HFFc6 (cell line): ENCODE data around the gene FBXL17. TPM values are rescaled to one million over a fixed set of nuclear protein-coding genes. Genes with fewer than 3 reads are reported as not detected.

Experiments
- DNase-seq: peaks from one replicate; pipeline ENCODE4 v3.0.0-alpha.2; 2018
- H3K27ac Mint-ChIP-seq: 2 replicates; pipeline ENCODE4 v1.8.0; 2020; ENCODE audit warnings: mild to moderate bottlenecking, mixed read lengths
- H3K27me3 Mint-ChIP-seq: 2 replicates; pipeline ENCODE4 v1.8.0; 2021; ENCODE audit warnings: mild to moderate bottlenecking, moderate library complexity, mixed read lengths; ENCODE audit not compliant: insufficient read depth
- H3K36me3 Mint-ChIP-seq: 2 replicates; pipeline ENCODE4 v1.8.0; 2021; ENCODE audit warnings: low read depth, mixed read lengths
- H3K4me1 Mint-ChIP-seq: 2 replicates; pipeline ENCODE4 v1.8.0; 2020; ENCODE audit warnings: low read depth, mixed read lengths
- H3K4me3 Mint-ChIP-seq: 2 replicates; pipeline ENCODE4 v1.8.0; 2020; ENCODE audit warnings: mild to moderate bottlenecking, moderate library complexity, mixed read lengths
- H3K9me3 Mint-ChIP-seq: 2 replicates; pipeline ENCODE4 v1.8.0; 2020; ENCODE audit warnings: mild to moderate bottlenecking, mixed read lengths
- total RNA-seq, 6 experiments: library from RNA; stranded (reverse); fragmentation: NEBNext Ultra II Directional; extraction: Animal tissue kit (Norgen Biotek cat#: 25700); gene quantifications; 2 replicates in 1 of 6; 3 replicates in 5 of 6; pipeline ENCODE4 v1.2.3, GENCODE V29; 2021
- TF ChIP-seq, protein P1 (sequence below): fragments of 200-600 bp; sonication (generic); IDR thresholded peaks from 2 replicates; pipeline ENCODE4 v1.5.0; 2021; ENCODE audit warnings: antibody characterized with exemption, mild to moderate bottlenecking

The FBXL17 gene
- total RNA-seq, 6 experiments from 2014 or later: 8.2 to 13.1 (median 10.8) TPM

DNA sequence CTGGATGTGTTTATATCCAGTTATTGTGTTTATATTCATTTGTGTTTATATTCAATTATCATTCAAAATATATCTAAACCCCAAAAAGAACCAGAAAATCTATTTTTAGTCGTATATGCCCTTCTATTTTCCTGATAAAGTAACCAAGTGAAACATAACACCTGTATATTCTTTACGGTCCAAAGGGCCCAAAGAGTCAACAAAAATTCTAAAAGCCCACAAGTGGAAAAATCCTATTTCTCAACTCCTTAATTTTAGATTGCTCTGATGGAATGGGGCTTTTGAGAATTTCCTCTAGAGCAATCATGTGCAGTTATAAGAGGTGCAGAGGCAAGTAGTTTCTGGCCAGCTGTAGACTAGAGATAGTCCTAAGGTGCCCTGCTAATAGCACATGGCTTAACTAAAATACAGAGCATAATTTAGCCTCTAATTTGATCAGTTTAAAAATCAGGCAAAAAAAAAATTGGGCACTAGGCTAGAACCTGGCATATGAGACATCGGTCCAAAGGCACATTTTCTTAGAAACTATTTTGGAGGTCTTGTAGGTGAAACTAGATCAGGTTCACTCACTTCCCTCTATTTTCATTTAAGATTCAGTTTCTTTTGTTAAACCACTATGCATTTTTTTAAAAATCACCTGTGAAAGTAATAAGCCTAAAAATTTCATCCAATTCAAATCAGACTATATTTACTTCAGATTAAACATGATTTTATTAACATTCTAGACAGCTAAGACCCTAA, 256.0 kb downstream of the FBXL17 start:
- no peaks in the 10 kb centered on the region for H3K27me3 Mint-ChIP-seq
- no peaks in the 10 kb centered on the region for H3K4me1 Mint-ChIP-seq
- H3K4me3 Mint-ChIP-seq: no peak overlapping the region
- DNase-seq: no peak
- H3K27ac Mint-ChIP-seq: no peak overlapping the region
- H3K36me3 Mint-ChIP-seq: no peaks in the 10 kb centered on the region
- TF ChIP-seq, protein P1, sequence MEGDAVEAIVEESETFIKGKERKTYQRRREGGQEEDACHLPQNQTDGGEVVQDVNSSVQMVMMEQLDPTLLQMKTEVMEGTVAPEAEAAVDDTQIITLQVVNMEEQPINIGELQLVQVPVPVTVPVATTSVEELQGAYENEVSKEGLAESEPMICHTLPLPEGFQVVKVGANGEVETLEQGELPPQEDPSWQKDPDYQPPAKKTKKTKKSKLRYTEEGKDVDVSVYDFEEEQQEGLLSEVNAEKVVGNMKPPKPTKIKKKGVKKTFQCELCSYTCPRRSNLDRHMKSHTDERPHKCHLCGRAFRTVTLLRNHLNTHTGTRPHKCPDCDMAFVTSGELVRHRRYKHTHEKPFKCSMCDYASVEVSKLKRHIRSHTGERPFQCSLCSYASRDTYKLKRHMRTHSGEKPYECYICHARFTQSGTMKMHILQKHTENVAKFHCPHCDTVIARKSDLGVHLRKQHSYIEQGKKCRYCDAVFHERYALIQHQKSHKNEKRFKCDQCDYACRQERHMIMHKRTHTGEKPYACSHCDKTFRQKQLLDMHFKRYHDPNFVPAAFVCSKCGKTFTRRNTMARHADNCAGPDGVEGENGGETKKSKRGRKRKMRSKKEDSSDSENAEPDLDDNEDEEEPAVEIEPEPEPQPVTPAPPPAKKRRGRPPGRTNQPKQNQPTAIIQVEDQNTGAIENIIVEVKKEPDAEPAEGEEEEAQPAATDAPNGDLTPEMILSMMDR: no peak
- no peaks in the 10 kb centered on the region for H3K9me3 Mint-ChIP-seq

DNA sequence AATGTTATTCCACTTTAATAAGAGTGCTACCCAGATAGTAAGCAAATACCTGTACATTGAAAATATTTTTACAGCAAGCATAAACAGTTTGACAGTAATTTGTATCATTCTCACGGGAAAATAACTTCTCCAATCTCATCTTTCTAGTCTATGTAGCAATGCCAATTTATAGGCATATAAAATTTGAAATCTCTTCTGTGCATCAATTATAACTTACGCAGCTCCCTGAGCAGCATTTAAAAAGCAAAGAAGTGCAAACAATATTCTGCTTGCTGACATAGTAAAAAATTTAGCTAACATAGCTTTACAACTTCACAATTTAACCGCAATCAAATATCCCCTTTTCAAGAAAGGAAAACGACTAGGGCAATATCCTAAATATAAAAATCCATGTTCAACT, 257.3 kb downstream of the FBXL17 start:
- Mint-ChIP-seq H3K27ac (no peak overlapping the region), H3K4me1 (no peaks in the 10 kb centered on the region), H3K4me3 (no peak overlapping the region), H3K9me3 (no peaks in the 10 kb centered on the region), H3K36me3 (no peaks in the 10 kb centered on the region), H3K27me3 (no peaks in the 10 kb centered on the region)
- DNase-seq: no peak
- TF ChIP-seq, protein P1: no peak

GRCh38 chr5:108122702-108123101, 259.2 kb downstream of the FBXL17 start:
- TF ChIP-seq, protein P1: no peak
- DNase-seq: no peak
- Mint-ChIP-seq H3K9me3 (no peaks in the 10 kb centered on the region), H3K27me3 (no peaks in the 10 kb centered on the region), H3K4me3 (no peak overlapping the region), H3K36me3 (no peaks in the 10 kb centered on the region), H3K27ac (no peak overlapping the region), H3K4me1 (no peaks in the 10 kb centered on the region)

- Mint-ChIP-seq H3K27ac (no peak overlapping the region), H3K36me3 (no peaks in the 10 kb centered on the region), H3K27me3 (peaks cover 1% of the 10 kb centered on the region; the same call in 1 of the 2 replicates), H3K9me3 (no peaks in the 10 kb centered on the region), H3K4me1 (no peaks in the 10 kb centered on the region), H3K4me3 (no peak overlapping the region)
- DNase-seq: no peak
- TF ChIP-seq, protein P1: no peak
Observed at GRCh38 chr5:108118813-108119514, 262.9 kb downstream of the FBXL17 start.

- H3K27me3 Mint-ChIP-seq: peaks cover 1% of the 10 kb centered on the region; the same call in 1 of the 2 replicates
- peaks cover 5% of the 10 kb centered on the region; the same call in 1 of the 2 replicates for H3K9me3 Mint-ChIP-seq
- no peak overlapping the region for H3K27ac Mint-ChIP-seq
- no peak overlapping the region for H3K4me3 Mint-ChIP-seq
- H3K36me3 Mint-ChIP-seq: peaks cover 7% of the 10 kb centered on the region; the same call in 1 of the 2 replicates
- H3K4me1 Mint-ChIP-seq: no peaks in the 10 kb centered on the region
- no peak for DNase-seq
- TF ChIP-seq, protein P1: no peak
Observed at GRCh38 chr5:108115673-108116072, 266.2 kb downstream of the FBXL17 start.
